GM10847 (cell line): ENCODE results near the gene STAG1.

Experiments
- POLR2A ChIP-seq: IDR thresholded peaks from 2 replicates; pipeline ENCODE4 v1.6.1; 2011; ENCODE audit not compliant: insufficient read length; ENCODE audit errors: extremely low read depth

Gene STAG1

DNA sequence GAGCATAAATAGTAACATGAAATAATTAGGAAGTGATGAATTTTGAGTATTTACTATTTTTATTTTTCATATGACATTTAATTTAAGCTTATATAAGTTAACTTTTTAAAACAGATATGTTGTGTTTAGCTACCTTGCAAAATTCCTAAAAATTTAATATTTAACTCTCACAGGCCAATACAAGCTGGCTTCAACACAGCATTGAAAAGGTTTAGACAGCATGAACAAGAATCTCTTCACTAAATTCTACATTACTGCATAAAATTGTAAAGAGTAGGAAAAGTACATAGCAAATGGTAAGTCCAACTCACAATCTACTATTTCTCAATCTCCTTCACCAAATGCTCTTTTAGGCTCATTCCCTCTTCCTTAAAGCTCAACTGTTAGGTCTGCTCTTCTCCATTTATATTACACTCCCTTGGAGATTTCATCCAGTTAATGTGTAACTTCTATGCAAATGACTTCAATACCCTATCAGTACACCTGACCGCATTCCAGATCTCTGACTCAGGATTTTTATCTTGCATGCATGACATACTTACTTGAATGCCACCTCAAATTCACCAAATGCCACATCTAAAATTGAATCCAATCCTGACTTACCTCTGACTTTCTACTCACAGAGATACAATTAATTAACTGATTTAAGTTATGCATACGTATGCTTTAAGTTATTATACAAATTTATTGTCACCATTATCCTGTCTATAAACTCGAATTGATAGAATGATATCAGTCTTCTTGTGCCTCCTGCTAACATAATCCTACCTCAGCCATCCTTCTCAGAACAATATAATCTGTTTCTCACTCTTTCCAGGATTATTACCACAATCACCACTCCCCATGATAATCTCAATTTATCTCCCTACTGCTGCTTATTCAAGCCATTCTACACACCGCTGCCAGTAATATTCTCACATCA lies 127.0 kb downstream of the STAG1 start:
- TF ChIP-seq POLR2A, result no peak

DNA sequence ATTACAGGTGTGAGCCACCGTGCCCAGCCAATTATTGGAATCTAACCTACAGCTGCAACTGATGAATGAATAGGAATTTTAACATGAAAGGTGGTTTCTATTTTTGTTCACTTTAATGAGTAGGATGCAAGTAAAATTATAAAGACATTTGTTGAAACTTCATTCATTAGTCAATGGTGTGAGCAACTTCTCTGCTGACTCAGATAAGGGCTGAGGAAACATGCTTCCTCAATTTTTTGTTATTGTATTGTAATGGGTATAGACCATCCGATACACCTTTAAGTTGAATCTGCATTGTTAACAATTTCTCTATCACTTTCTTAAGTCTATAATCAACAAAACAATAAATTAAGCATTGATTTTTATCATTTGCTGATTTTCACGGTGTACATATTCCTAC lies 127.8 kb downstream of the STAG1 start:
- no peak for TF ChIP-seq POLR2A

DNA sequence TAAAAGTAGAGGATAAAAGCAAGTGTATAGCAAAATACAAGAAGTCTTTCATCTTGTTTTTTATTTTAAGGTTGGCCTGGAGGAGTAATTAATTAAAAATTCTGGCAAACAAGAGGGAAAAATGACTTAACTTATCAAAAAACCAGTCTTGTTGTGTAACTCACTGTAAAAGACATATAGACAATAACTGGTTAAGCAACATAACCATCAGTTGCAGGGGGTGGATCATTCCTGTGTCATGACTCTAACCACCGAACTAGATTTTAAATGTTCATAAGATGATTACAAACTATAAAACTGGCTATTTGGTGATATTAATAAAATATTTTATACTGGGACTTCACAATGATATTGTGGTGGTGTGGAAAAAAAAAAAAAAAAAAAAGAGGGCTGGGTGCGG lies 130.6 kb downstream of the STAG1 start:
- TF ChIP-seq POLR2A, result no peak

DNA sequence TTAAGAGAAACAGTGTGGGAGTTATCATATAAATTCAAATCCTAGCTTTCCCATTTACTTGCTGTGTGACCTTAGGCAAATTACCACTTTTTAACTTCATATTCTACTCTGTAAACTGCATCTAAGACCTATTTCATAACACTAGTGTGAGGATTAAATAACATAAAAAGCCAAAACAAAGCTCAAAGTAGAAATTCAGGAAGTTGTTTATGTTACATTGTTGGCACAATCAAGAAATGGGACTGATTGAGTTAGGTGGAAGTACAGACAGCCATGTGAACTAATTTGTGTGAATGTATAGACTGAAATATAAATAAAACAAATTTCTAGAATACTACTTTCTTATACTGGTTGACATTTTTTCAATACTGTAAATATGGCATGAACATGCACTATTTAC lies 131.7 kb downstream of the STAG1 start:
- TF ChIP-seq POLR2A, result no peak

DNA sequence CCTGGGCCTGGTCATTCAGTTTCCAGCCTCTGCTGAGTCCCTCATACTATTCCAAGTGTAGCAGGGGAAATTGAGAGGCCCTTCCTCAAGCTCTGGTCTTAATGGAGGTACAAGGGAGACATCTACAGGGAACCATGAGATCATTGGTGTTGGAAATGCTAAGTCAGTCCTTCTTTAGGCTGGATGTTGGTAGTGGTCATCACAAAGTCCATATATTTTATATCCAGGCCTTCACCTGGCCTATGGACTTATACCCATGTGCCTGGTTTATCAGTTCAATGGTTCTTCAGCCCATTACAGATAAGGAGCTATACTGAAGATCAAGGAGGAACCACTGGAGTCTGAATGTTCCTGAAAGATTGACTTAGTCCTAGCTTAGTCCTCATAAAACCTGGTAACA lies 135.0 kb downstream of the STAG1 start:
- TF ChIP-seq POLR2A, result no peak

GRCh38 chr3:136612512-136612911 lies 139.7 kb downstream of the STAG1 start:
- TF ChIP-seq POLR2A, result no peak

DNA sequence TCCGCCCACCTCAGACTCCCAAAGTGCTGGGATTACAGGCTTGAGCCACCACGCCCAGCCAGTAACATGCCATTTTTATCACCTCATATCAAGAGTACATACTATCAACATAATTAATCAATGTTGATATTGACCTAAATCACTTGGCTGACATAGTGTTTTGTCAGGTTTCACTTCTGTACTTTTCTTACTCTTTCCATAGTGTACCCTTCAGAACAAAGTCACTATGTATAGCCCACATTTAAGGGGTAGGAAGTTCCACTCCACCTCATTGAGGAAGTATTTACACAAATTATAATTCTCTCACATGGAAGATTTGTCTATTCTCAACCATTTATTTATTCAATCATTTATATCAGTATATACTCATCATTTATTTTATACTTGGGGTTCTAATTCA lies 145.2 kb downstream of the STAG1 start:
- TF ChIP-seq POLR2A, result no peak

DNA sequence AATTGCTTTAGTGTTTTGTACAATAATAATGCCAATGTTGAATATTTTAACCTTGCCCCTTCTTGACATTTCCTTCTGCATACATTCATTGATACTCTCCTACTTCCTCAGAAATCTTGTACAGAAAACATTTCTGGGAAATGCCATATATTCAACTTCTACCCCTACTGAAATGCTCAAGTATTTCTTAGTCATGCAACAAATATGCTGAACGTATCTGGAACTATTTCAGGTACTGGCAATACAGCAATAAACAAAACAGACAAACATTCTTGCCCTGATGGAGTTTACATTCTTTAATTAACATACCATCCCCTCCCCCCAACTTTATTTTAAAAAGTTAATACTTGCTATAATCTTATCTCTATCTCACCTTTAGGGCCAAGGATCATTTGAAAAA lies 147.2 kb downstream of the STAG1 start:
- no peak for TF ChIP-seq POLR2A

DNA sequence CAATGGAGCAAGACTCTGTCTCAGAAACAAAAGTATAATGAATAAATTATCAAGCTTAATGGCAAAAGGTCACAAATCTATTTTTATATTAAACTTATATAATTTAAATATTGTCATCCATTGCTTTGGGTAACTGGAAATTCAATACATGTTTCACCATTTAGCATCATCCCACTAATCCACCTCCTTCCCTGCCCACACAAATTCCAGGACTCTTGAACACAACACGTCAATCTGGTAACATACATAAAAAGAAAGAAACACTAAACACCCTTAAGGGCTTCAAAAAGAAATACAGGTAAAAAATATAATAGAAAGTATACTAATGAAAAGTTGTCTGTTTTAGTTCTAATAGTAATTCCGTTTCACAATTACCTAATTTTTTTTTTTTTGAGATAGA lies 149.4 kb downstream of the STAG1 start:
- no peak for TF ChIP-seq POLR2A

DNA sequence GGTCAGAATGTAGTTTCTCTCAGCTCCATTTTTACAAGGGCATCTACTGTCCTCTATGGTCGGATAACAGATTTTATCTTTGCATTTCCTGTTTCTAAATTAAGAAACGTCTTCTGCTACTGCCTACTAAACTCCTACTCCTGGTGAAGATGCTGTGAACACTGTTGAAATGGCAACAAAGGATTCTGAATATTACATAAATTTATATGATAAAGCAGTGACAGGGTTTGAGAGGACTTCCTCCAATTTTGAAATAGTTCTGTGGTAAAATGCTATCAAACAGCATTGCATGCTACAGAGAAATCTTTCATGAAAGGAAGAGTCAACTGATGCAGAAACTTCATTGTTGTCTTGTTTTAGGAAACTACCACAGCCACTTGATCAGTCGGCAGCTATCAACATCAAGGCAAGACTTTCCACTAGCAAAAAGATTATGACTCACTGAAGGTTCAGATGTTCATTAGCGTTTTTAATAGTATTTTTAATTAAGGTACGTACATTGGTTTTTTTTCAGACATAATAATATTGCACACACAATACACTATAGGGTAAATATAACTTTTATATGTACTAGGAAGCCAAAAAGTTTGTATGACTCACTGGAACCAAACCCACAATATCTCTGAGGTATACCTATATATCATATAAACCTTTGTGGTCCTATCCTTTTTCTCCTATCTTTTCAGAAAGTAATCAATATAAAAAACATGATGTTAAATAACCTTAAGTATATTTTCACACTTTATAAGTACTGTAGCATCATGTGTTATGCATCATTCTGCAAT lies 156.1 kb downstream of the STAG1 start:
- TF ChIP-seq POLR2A, result no peak

GRCh38 chr3:136586580-136586979 lies 165.6 kb downstream of the STAG1 start:
- no peak for TF ChIP-seq POLR2A

DNA sequence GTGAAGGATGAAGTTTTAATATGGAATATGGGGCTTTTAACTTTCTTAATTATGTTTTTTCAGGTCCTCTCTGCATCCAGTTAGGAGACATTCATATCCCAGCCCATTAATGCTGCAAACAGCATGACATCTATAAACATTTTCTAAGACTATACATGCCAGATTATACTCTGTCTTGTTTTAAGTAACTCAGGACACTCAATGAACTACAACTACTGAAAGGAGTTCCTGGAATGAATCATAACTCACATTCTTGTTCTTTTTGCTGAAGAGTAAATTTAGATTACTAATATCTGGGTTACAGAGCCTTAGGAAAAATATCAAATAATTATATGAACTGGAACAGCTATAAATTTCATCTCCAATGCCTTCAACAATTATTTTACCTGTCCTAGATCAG lies 167.4 kb downstream of the STAG1 start:
- TF ChIP-seq POLR2A, result no peak

GRCh38 chr3:136583823-136584222 lies 168.4 kb downstream of the STAG1 start:
- no peak for TF ChIP-seq POLR2A

- no peak for TF ChIP-seq POLR2A
These were observed 174.4 kb downstream of the STAG1 start for GRCh38 chr3:136577791-136578190.

- TF ChIP-seq POLR2A, result no peak
These were observed 175.7 kb downstream of the STAG1 start for GRCh38 chr3:136576279-136577009.

- TF ChIP-seq POLR2A, result no peak
These were observed 184.5 kb downstream of the STAG1 start for GRCh38 chr3:136567599-136568188.

DNA sequence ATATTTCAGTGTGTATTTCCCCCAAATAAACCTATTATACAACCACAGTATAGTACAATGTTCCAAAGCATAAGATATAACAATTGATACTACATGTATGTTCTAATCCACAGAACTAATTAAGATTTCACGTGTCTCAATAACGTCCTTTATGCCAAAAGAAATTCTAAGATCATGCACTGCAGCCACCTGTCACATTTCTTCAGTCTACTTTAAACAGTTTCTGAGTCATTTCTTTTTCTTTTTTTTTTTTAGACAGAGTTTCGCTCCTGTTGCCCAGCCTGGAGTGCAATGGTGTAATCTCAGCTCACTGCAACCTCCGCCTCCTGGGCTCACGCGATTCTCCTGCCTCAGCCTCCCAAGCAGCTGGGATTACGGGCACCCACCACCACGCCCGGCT lies 190.2 kb downstream of the STAG1 start:
- no peak for TF ChIP-seq POLR2A
